Stimulated activated CD8-positive, alpha-beta memory T cell treated with anti-CD3 and anti-CD28 coated beads, Interleukin-7, amount 100 ng/mL, for 4 hours (primary cell): ENCODE data around the gene EPHA4.

Source experiments
- DNase-seq, 2 donors: peaks; one replicate each; pipeline ENCODE4 v3.0.0-alpha.2; 2020; ENCODE audit warnings: low read depth in 2 of 2

The EPHA4 gene

DNA sequence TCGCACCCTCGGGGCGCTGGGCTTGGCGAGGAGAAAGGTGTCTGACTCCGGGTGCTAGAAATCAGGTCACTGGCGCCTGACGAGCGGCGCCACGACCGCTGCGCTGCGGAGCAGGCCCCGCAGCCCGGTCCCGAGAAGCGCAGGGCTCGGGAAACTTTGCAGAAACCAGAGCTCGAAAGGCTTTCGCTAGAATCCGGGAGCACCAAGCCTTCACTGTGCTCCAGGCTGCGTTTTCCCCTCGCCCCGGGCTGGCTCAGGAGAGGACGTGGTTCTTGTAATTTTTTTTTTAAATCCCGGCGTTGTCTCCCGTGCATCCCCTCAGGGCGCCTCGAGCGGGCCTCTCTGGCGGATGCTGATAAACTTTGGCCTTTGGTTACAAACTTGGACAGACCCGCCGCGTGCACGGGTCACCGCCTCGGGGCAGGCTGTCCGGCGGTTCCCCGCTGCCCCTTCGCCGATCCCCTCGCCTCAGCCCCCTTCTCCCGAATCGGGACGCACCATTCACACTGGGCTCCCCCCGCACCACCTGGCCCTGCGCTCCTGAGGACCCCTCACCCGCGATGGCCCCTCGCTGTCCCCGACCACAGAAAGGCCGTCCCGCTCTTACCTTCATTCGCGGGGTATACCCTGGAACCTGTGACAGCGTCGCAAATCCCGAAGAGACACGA, 419 bp downstream of the EPHA4 start:
- DNase-seq: peak in 1 of 2 donors; percentile 5

DNA sequence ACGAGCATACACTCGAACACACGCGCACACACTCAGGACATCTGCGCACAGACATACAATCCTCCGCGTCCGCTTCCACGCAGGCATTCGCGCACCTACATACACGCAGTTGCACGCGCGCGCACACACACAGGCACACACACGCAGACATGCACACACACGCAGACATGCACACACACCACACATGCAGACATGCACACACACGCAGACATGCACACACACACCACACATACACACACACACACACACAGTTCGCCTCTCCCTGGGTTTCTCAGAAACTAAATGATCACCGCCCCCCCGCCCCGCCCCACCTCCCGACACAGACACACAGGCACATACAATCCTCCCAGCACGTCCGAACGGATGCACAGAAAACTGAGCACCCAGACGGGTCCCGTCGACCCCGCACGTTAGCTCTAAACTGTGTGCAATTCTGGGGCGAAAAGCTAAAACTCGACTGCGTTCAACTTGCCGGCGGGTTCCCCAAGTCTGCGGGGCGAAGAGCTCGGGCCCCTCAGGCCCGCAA, 1.0 kb downstream of the EPHA4 start:
- DNase-seq: no peak

DNA sequence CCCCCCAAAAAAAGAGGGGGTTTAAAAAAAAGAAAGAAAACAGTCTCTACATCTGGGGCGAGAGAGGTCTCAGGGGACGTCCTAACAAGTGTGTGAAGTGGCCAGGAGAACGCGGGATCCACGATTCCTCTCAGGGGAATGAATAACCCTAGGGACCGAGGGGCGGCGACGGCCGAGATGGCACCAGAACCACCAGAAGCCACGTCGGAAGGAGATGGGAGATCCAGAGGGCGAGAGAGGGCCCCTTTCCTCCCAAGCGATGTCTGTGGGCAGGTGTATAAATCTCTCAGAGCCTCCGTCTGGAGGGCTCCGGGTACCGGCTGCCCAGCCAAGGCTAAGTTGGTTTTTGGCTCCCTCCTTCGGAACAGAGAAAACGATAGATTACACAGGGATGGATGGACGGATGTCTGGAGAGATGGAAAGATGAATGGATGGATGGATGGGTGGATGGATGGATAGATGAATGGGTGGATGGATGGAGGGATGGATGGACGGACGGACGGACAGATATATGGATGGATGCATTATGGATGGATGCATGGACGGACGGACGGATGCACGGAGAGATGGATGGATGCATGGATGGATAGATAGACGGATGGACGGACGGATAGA, 1.7 kb downstream of the EPHA4 start:
- DNase-seq: no peak

DNA sequence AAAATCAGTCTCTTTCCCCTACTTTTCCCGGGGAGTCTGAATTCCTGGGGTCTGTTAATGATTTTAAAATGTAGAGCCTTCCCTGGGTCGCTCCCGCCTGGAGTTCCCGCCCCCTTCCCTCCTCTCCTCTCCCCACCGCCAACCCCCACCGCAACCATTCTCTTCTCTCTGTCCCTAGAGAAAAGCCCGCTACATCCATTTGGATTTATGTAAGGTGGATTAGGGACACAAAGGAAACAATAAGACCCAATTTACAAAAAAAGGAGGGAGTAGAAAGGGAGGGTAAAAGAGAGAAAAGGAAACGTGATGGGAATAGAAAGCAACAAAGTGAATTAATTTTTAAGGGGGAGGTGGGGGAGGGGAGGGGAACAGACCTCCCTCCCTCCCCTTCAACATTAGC, 2.2 kb downstream of the EPHA4 start:
- DNase-seq: no peak

DNA sequence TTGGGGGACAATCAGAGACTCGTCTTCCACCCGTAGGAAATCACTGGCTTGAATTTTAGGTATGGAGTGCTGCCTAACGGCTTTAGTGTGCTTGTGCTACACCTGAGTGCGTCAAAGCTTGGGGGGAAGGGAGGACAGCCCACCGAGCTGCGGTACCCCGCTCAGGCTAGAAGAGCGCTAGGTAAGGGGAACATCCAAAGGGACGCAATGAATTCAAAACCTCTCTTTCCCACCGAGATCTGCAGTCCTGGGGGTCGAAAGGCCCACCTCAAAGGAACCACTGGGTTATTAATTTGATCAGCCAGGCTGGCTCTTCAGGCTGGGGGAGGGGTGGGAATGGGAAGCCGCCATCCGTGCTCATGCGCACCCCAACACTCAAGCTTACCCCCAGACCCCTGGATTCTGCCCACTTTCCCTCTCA, 2.7 kb downstream of the EPHA4 start:
- DNase-seq: no peak

DNA sequence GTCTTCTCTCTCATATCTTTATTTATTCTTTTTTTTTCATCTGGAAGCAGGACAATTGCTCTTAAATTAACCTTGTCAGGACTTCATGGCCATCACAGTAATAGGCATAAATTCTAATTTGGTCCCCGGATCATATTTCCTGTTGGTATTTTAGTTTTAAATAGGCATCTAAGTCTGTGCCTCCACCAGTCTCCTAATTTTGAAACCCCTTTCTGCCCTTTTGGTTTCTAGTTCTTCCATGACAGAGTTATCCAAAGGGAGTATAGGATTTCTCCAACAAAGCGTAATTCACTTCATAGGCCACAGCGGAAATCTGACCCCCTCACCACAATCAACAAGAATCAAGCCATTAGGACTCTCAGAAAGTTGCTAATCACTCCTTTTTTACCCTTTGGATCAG, 3.8 kb downstream of the EPHA4 start:
- DNase-seq: no peak

DNA sequence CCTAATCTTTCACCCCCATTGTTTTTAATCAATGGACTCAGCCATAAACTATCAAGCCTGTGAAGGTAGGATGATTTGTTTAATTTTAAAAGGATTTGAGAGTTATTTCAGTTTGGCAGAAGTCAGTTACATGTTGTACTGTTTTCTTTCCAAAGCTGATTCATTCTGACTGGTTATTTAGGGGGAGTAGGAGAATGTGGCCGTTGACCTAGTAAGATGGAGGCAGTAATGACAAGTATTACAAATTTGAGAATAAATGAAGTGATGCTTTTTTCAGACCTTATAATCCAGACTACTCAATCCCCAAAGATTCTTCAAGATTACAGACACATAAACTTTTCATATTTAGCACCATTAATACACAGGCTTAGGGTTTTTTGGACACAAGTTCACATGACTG, 4.3 kb downstream of the EPHA4 start:
- DNase-seq: no peak

DNA sequence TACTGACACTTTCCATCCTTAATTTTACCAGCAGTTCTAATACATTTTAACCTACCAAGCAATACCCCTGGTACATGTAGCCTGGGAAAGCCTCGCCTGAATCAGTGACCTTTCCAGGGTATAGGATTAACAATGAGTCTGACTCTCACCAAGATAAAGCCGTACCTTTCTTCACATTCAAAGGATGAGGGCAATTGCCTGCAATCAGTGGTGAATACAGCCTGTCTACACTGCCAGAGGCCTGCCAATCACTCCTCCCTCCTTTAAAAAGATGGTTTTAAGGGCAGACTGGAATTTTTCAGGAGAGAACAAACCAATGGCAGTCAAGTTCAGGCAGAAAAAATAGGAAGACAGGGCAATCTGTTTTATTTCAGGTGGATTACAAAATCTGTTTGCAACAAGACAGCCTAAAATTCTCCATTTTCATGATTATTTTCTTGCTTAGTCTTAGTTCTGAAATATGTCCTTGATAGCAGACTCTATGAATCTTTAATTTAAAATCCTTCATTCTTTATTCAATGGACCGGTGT, 4.8 kb downstream of the EPHA4 start:
- no peak for DNase-seq

DNA sequence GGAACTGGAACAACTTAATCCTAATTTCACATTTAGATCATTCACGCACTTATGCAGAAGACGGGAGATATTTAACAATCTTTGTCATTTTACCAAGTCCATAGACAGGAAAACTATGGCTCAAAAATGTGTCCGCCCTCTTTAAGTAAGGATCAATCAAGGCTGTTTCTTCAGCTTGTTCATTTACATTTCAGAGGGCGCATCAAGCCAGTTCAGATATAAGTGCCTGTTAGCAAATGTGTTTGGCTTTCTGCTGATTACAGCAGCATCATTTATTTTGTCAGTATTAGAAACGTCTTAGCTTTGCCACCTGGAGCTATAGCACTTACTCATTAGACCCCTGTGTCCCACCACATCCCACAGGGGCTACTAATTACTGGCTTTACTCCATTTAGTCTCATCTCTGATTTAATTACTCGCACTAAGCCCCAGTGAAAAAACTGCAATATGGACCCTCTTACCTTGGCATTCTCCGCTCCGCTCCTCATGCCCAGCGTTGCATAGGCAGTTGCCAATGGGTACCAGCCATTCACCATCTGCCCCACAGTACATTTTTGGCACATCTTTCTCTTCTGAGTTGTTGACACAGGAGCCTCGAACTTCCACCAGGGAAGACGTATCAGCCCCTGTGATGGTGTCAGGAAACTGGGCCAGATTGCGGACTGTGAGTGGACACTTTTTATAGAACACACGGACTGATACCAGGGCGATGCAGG, 8.7 kb downstream of the EPHA4 start:
- no peak for DNase-seq

DNA sequence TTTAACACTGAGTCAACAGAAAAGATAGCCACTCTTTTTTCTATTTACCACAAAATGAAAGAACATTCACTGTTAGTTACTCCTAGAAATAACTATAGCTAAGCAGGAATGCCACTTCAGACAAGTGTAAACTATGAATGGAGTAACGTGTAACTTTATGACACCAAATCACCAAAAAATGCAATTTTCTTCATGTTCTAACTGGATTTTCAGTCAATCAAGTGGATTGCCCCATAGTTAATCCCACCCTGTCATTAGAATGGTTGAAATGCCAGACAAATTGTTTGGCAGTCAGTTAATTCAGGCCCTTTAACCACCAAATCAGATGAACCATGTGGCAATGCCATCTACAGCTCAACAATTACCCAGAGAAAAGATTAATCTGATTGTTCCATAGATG, 9.9 kb downstream of the EPHA4 start:
- DNase-seq: no peak

DNA sequence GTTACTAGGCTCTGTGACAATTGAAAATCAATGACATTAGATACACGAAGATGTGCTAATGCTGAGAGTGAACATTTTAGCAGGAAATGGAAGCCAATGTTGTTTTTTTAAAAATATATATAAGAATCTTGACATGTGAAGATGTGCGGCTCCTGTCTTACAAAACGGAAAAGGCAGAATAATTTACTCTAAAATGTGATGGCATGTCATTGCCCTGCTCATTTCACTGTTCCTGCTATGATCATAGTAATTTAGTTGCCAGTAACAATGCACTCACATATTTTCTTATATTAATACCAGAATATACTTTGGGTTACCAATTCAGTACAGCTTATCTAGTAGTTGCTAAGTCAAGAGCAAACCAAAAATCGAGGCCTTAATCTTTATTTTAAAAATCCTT, 10.3 kb downstream of the EPHA4 start:
- no peak for DNase-seq

DNA sequence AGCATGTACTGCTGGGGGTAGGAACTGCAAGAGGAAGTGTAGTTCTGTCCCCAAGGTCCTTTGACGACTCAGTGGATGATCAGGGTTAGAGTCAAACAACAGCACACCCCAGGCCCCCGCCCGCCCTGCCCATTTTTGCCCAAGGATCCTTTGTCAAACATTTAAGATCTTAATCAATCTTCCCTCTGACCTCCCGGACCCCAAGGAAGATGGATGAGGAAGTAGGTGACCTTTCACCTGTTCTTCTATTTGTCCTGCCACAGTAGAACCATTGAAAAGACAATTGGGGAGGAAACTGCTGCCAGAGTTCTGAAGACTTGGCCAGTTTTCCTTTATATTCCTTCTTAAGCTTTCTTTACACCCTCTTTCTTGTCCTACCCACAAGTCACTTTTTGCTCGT, 12.1 kb downstream of the EPHA4 start:
- DNase-seq: no peak

DNA sequence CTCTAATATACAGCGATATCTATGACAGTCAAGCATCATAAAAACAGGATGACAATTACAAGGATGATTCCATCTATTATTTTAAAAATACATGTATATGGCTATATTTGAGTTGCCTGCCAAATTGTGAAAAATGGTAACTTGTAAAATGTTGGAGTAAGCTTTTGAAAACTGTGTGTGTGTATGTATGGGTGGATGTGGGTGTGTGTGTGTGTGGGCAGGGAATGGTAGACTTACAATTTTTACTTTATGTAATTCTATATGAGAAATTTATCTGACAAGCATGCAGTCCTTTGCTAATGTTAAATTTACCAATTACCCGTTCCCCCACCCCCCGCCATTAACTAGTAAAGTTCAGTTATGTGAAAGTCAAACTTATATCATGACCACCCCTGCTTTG, 14.0 kb downstream of the EPHA4 start:
- no peak for DNase-seq

DNA sequence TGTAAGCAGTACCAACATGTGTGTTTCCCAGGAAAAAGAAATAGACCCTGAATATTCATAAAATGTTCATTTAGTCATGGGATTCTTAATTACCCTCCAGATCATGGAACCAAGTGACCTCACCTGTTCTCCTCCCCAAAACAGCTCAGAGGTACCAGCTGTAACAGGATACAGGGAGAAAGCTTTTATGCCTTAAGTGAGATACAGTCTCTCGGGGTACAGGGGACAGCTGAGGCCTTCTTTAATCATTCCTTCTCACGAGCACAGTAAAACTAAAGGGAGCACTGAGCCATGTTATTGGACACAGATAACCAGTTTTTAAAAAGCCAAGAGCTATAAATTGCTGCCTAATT, 16.6 kb downstream of the EPHA4 start:
- DNase-seq: no peak

DNA sequence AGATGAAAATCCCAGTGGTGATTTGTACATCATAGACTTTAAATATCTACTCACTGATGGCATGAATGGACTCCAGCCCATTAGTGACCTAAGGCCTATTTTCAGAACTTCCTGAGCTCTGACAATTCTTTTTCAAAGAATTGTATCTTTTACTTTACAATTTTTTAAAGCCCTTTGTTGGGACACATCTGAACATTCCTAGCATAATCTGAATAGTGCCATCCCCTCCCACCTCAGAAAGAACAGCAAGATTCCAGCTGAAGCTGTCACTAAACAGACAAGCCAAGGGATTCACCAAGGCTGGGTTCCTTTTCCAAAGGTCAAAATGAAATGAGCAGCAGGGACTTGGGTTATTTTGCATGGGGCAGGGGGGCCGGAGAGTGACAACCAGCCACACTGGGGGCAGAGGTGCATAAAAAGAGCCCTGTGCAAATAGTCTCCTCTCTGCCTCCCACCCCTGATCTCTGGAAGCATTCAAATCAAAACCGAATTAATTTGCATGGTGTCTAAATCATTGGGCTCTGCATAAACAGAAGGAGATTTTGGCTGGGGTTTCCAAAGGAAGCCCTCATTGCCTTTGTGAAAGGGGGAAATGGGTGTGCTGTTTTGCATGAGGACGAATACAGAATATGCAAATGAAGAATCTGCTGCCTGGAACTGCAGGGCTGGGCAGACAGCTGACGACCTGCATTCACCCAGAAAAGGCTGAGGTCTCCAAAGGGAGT, 17.2 kb downstream of the EPHA4 start:
- no peak for DNase-seq

DNA sequence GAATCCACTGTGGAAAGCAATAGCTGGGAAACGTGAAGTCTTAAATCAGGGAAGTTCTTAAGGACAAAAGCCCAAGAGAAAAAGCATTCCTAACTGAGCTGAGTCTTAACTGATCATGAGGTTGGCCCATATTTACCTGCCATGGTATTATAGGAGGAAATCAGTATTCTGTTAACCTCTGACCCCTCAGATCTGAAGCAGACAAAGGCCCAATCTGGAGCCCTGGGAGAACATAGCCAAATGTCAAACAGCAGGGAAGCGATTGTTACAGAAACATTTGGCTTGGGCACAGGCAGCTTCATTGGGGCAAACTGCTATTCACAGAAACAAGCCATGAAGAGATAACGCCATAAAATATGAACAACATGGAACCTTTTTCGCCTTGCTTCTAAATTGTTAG, 18.8 kb downstream of the EPHA4 start:
- no peak for DNase-seq

DNA sequence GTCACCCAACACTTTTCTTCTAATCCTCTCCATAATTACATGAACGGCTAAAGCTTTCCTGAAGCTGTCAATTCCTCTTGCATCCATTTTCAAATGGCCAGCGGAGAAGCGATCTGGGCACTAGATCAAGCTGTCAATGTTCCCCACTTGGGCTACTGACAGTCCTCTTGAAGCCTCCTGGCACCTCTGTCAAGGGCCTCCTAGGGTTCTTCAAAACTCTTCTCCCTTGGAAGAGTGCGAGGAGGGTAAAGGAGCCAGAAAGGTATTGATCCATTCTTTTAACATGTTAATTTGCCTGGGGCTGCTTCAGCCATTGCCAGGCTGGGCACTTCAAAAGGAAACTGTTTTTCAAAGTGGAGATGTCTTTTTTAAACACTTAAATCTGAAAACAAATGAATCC, 19.8 kb downstream of the EPHA4 start:
- no peak for DNase-seq

DNA sequence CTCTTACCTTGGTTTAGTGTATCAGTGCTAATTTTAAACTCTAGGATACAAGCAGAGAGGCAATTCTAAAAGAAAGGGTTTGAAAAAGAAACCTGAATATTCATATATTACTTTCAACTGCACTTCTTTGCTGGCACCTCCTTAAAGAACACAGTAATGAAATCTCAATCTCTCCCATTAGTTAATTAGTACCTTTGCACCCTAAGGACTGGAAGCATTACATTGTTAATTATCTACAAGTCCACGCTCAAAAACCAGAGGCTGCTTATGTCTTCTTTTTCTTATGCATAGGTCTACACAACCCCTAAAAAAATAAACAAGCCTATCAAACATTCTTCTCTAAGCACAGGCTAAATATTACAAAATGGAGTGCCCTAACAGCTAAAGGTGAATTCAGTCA, 20.2 kb downstream of the EPHA4 start:
- DNase-seq: no peak

DNA sequence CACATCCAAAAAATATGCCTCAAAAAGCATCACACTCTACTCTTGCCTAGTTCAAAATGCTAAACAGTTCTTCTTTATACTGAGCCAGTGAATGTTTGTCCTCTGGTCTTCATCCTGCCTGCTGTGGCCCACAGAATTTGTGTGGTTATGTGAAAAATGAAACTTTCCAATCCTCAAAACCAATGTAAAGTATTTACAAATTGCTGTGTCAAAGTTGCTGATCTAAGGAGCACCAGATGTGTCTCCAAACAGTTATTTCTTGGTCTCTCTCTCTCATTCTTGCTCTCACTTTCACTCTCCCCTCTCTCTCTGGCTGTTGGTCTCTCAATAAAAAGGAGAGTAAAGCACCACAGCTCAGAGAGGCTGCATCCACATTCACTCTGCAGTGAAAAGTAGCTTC, 23.0 kb downstream of the EPHA4 start:
- no peak for DNase-seq

DNA sequence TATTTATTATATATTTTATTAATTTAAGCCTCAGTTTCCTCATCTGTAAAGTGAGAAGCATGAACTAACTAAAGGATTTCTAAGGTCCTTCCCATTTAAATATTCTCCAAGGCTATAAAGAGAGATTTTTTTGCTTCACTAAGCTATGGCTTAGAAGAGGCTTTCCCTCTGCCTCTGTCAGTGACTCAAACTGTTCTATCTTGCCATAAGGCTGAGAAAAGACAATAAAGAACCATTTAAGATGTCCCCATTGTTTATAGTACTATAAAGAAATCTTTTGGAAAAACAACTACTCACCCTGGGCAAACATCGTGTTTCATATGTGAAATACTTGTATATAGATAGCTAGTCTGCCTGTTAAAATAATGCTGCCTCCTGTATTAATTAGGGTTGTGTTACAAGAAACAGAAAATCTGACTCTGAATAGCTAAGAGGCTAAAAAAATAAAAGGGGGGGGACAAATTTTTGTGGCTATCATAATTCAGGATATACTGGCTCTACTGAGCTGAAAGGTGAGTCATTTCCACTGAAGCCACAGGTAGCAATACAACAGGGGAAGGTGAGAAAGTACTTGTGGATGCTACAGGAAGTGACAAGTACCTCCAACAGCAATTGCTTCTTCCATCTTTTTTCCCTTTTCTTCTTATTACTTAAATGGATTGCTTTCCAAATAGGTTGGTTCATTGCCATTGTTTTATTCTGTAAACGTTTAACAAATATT, 25.4 kb downstream of the EPHA4 start:
- no peak for DNase-seq

DNA sequence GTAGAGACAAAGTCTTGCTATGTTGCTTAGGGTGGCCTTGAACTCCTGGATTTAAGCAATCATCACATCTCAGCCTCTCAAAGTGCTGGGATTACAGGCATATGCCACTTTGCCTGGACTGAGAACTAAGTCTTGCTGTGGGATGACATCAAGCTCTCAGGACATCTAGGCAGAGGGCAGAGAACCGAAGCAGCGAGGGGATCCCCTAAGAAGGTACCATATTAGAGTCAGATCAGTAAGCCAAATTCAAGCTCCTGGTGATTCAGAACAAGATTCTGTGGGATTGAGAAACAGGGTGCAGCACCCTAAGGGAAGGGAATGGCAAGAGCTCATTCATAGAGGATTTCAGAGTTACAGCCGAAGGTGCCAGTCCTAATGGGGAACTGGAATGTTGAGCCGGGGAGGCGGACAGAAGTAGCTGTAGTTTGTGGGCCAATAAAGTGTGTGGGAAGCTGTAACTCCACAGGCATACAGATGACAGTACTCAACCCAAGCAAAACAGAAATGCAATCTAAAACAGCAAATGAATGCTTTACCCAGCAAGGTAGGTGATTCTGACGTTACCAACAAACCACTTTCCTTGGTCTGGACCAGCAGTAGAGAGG, 30.9 kb downstream of the EPHA4 start:
- no peak for DNase-seq
